ENCODE results near the gene RAB11FIP4. TPM values are rescaled to one million over a fixed set of nuclear protein-coding genes. Genes with fewer than 3 reads are reported as not detected.

The RAB11FIP4 gene
- total and polyA plus RNA-seq, 2 of the 13 experiments (the other 11 are each of a cell fraction or from before 2014, with no cell fraction given), result 28.0 to 89.3 TPM

DNA sequence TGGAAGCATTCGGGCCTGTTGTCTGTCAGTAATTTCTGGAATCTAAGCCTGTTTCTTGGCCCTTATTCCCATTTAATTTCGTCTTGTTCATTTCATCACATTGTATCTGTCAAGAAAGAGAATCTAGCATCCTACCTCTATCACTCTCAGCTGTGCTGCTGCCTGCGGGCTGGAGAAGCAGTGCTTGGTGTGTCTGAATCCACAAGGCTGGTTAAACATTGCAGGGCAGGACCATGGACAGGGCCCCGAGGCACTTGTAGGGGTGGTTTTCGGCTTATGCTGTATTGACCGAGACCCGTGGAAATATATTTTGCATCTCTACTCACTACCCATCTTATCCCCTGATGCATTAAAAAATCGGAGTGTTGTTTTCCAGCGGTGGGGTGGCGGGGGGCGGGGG, 3.1 kb downstream of the RAB11FIP4 start (continued):
- TF ChIP-seq, protein P1, sequence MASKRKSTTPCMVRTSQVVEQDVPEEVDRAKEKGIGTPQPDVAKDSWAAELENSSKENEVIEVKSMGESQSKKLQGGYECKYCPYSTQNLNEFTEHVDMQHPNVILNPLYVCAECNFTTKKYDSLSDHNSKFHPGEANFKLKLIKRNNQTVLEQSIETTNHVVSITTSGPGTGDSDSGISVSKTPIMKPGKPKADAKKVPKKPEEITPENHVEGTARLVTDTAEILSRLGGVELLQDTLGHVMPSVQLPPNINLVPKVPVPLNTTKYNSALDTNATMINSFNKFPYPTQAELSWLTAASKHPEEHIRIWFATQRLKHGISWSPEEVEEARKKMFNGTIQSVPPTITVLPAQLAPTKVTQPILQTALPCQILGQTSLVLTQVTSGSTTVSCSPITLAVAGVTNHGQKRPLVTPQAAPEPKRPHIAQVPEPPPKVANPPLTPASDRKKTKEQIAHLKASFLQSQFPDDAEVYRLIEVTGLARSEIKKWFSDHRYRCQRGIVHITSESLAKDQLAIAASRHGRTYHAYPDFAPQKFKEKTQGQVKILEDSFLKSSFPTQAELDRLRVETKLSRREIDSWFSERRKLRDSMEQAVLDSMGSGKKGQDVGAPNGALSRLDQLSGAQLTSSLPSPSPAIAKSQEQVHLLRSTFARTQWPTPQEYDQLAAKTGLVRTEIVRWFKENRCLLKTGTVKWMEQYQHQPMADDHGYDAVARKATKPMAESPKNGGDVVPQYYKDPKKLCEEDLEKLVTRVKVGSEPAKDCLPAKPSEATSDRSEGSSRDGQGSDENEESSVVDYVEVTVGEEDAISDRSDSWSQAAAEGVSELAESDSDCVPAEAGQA (IDR thresholded peaks at IDR 0.05; ENCODE audit: low read depth), result no peak
- TF ChIP-seq, protein P1 (CRISPR knock-in tag; IDR thresholded peaks at IDR 0.05; ENCODE audit: borderline replicate concordance), result peak; percentile 77; the same call in 1 of the 2 replicates
- TF ChIP-seq ZNF382 (CRISPR knock-in tag; IDR thresholded peaks at IDR 0.05; ENCODE audit: borderline replicate concordance) (no peak), JUNB (CRISPR knock-in tag; IDR thresholded peaks at IDR 0.05; ENCODE audit: borderline replicate concordance) (no peak), ZNF781 (CRISPR knock-in tag; IDR thresholded peaks at IDR 0.05; ENCODE audit: borderline replicate concordance, not compliant biosample characterization) (peak; percentile 31), ZNF674 (CRISPR knock-in tag; IDR thresholded peaks at IDR 0.05; ENCODE audit: low read depth) (no peak), ZSCAN25 (CRISPR knock-in tag; IDR thresholded peaks at IDR 0.05) (no peak), AGO2 (optimal IDR thresholded peaks at IDR 0.05; ENCODE audit: low read depth, low read length) (no peak), ZNF619 (CRISPR knock-in tag; IDR thresholded peaks at IDR 0.05) (no peak), GATAD1 (CRISPR knock-in tag; IDR thresholded peaks at IDR 0.05) (peak; percentile 68), NAIF1 (CRISPR knock-in tag; IDR thresholded peaks at IDR 0.05; ENCODE audit: borderline replicate concordance) (no peak), ZMAT3 (CRISPR knock-in tag; conservative IDR thresholded peaks at IDR 0.05) (0 out of 2 replicates have a peak, but pooled peaks have one; percentile 62), SP1 (IDR thresholded peaks at IDR 0.05) (no peak), SP1 (CRISPR knock-in tag; IDR thresholded peaks at IDR 0.05) (no peak), RBM39 (IDR thresholded peaks at IDR 0.05; ENCODE audit: low read depth, low read length, poor library complexity, severe bottlenecking) (no peak)
- TF ChIP-seq, protein P2, sequence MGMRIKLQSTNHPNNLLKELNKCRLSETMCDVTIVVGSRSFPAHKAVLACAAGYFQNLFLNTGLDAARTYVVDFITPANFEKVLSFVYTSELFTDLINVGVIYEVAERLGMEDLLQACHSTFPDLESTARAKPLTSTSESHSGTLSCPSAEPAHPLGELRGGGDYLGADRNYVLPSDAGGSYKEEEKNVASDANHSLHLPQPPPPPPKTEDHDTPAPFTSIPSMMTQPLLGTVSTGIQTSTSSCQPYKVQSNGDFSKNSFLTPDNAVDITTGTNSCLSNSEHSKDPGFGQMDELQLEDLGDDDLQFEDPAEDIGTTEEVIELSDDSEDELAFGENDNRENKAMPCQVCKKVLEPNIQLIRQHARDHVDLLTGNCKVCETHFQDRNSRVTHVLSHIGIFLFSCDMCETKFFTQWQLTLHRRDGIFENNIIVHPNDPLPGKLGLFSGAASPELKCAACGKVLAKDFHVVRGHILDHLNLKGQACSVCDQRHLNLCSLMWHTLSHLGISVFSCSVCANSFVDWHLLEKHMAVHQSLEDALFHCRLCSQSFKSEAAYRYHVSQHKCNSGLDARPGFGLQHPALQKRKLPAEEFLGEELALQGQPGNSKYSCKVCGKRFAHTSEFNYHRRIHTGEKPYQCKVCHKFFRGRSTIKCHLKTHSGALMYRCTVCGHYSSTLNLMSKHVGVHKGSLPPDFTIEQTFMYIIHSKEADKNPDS (CRISPR knock-in tag; IDR thresholded peaks at IDR 0.05), result no peak
- TF ChIP-seq, protein P3, sequence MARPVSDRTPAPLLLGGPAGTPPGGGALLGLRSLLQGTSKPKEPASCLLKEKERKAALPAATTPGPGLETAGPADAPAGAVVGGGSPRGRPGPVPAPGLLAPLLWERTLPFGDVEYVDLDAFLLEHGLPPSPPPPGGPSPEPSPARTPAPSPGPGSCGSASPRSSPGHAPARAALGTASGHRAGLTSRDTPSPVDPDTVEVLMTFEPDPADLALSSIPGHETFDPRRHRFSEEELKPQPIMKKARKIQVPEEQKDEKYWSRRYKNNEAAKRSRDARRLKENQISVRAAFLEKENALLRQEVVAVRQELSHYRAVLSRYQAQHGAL (CRISPR knock-in tag; IDR thresholded peaks at IDR 0.05; ENCODE audit: not compliant biosample characterization), result peak; percentile 59
- TF ChIP-seq, protein P4, sequence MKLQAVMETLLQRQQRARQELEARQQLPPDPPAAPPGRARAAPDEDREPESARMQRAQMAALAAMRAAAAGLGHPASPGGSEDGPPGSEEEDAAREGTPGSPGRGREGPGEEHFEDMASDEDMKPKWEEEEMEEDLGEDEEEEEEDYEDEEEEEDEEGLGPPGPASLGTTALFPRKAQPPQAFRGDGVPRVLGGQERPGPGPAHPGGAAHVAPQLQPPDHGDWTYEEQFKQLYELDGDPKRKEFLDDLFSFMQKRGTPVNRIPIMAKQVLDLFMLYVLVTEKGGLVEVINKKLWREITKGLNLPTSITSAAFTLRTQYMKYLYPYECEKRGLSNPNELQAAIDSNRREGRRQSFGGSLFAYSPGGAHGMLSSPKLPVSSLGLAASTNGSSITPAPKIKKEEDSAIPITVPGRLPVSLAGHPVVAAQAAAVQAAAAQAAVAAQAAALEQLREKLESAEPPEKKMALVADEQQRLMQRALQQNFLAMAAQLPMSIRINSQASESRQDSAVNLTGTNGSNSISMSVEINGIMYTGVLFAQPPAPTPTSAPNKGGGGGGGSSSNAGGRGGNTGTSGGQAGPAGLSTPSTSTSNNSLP (IDR thresholded peaks at IDR 0.05; ENCODE audit: low read depth, low read length), result no peak
- TF ChIP-seq, protein P5, sequence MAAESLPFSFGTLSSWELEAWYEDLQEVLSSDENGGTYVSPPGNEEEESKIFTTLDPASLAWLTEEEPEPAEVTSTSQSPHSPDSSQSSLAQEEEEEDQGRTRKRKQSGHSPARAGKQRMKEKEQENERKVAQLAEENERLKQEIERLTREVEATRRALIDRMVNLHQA (CRISPR knock-in tag; IDR thresholded peaks at IDR 0.05), result no peak

Measured in HepG2 (cell line).